ENCODE measurements around the gene FKBP7. TPM values are rescaled to one million over a fixed set of nuclear protein-coding genes. Genes with fewer than 3 reads are reported as not detected.

The FKBP7 gene
- polyA plus RNA-seq, 1 donor from 2014 or later = 46.1 TPM

GRCh38 chr2:178506524-178506923, 28.1 kb upstream of the FKBP7 start:
- Histone ChIP-seq H3K27ac (ENCODE audit: low read length) (no peak overlapping the region), H3F3A (ENCODE audit: insufficient read depth, low read length, poor library complexity, severe bottlenecking) (no peaks in the 10 kb centered on the region), H3K9me3 (ENCODE audit: low read length) (no peaks in the 10 kb centered on the region), H4K20me1 (ENCODE audit: insufficient read depth) (no peaks in the 10 kb centered on the region), H3K9ac (ENCODE audit: low read length) (no peak overlapping the region), H3K27me3 (ENCODE audit: insufficient read depth, low read depth, low read length) (no peaks in the 10 kb centered on the region), H3K4me2 (ENCODE audit: low read length) (no peak overlapping the region), H3K9me2 (ENCODE audit: insufficient read depth, low read length) (no peaks in the 10 kb centered on the region), H3K4me3 (ENCODE audit: low read length) (no peak overlapping the region), H3K36me3 (ENCODE audit: insufficient read depth, low read length) (peaks cover 11% of the 10 kb centered on the region), H2AFZ (ENCODE audit: low read depth, low read length) (no peak overlapping the region), H3K79me2 (replicated peaks; ENCODE audit: insufficient read depth, low read length) (no peaks in the 10 kb centered on the region)
- TF ChIP-seq RAD21 (conservative IDR thresholded peaks at IDR 0.05) = no peak
- TF ChIP-seq EZH2 (IDR thresholded peaks at IDR 0.05; ENCODE audit: borderline replicate concordance, insufficient read depth, low read length, poor library complexity, severe bottlenecking) = no peak
- no peak for TF ChIP-seq MXI1 (conservative IDR thresholded peaks at IDR 0.05; ENCODE audit: poor library complexity, severe bottlenecking)
- TF ChIP-seq TAF1 (IDR thresholded peaks at IDR 0.05; ENCODE audit: low read depth) = no peak
- no peak for TF ChIP-seq EP300 (conservative IDR thresholded peaks at IDR 0.05; ENCODE audit: poor library complexity, severe bottlenecking)
- no peak for TF ChIP-seq SMC3 (conservative IDR thresholded peaks at IDR 0.05; ENCODE audit: poor library complexity)
- TF ChIP-seq POLR2AphosphoS5 (IDR thresholded peaks at IDR 0.05) = no peak
- TF ChIP-seq, protein P1, sequence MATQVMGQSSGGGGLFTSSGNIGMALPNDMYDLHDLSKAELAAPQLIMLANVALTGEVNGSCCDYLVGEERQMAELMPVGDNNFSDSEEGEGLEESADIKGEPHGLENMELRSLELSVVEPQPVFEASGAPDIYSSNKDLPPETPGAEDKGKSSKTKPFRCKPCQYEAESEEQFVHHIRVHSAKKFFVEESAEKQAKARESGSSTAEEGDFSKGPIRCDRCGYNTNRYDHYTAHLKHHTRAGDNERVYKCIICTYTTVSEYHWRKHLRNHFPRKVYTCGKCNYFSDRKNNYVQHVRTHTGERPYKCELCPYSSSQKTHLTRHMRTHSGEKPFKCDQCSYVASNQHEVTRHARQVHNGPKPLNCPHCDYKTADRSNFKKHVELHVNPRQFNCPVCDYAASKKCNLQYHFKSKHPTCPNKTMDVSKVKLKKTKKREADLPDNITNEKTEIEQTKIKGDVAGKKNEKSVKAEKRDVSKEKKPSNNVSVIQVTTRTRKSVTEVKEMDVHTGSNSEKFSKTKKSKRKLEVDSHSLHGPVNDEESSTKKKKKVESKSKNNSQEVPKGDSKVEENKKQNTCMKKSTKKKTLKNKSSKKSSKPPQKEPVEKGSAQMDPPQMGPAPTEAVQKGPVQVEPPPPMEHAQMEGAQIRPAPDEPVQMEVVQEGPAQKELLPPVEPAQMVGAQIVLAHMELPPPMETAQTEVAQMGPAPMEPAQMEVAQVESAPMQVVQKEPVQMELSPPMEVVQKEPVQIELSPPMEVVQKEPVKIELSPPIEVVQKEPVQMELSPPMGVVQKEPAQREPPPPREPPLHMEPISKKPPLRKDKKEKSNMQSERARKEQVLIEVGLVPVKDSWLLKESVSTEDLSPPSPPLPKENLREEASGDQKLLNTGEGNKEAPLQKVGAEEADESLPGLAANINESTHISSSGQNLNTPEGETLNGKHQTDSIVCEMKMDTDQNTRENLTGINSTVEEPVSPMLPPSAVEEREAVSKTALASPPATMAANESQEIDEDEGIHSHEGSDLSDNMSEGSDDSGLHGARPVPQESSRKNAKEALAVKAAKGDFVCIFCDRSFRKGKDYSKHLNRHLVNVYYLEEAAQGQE (IDR thresholded peaks at IDR 0.05; ENCODE audit: borderline replicate concordance) = no peak
- no peak for TF ChIP-seq CTCF (IDR thresholded peaks at IDR 0.05; ENCODE audit: poor library complexity, severe bottlenecking)

- no peak overlapping the region for H3K27ac ChIP-seq (ENCODE audit: low read length)
- H3K9ac ChIP-seq (ENCODE audit: low read length) = no peak overlapping the region
- no peaks in the 10 kb centered on the region for H3K9me2 ChIP-seq (ENCODE audit: insufficient read depth, low read length)
- H3K79me2 ChIP-seq (replicated peaks; ENCODE audit: insufficient read depth, low read length) = no peaks in the 10 kb centered on the region
- H3K27me3 ChIP-seq (ENCODE audit: insufficient read depth, low read depth, low read length) = no peaks in the 10 kb centered on the region
- H3K9me3 ChIP-seq (ENCODE audit: low read length) = no peaks in the 10 kb centered on the region
- no peak overlapping the region for H3K4me3 ChIP-seq (ENCODE audit: low read length)
- no peaks in the 10 kb centered on the region for H3F3A ChIP-seq (ENCODE audit: insufficient read depth, low read length, poor library complexity, severe bottlenecking)
- H3K36me3 ChIP-seq (ENCODE audit: insufficient read depth, low read length) = peaks cover 11% of the 10 kb centered on the region
- H4K20me1 ChIP-seq (ENCODE audit: insufficient read depth) = no peaks in the 10 kb centered on the region
- no peak overlapping the region for H3K4me2 ChIP-seq (ENCODE audit: low read length)
- H2AFZ ChIP-seq (ENCODE audit: low read depth, low read length) = no peak overlapping the region
- no peak for TF ChIP-seq MXI1 (conservative IDR thresholded peaks at IDR 0.05; ENCODE audit: poor library complexity, severe bottlenecking)
- no peak for TF ChIP-seq EZH2 (IDR thresholded peaks at IDR 0.05; ENCODE audit: borderline replicate concordance, insufficient read depth, low read length, poor library complexity, severe bottlenecking)
- no peak for TF ChIP-seq POLR2AphosphoS5 (IDR thresholded peaks at IDR 0.05)
- TF ChIP-seq TAF1 (IDR thresholded peaks at IDR 0.05; ENCODE audit: low read depth) = no peak
- TF ChIP-seq RAD21 (conservative IDR thresholded peaks at IDR 0.05) = no peak
- no peak for TF ChIP-seq CTCF (IDR thresholded peaks at IDR 0.05; ENCODE audit: poor library complexity, severe bottlenecking)
- no peak for TF ChIP-seq SMC3 (conservative IDR thresholded peaks at IDR 0.05; ENCODE audit: poor library complexity)
- TF ChIP-seq EP300 (conservative IDR thresholded peaks at IDR 0.05; ENCODE audit: poor library complexity, severe bottlenecking) = no peak
- TF ChIP-seq, protein P1 (IDR thresholded peaks at IDR 0.05; ENCODE audit: borderline replicate concordance) = no peak
These were observed 27.7 kb upstream of the FKBP7 start for GRCh38 chr2:178506101-178506500.
